HepG2 (cell line): ENCODE measurements around the gene ATP1A1. TPM values are rescaled to one million over a fixed set of nuclear protein-coding genes. Genes with fewer than 3 reads are reported as not detected.

Experiments
- ATAC-seq: fragments of 200-7000 bp; cut with Tn5 transposase; 3 replicates; pipeline ENCODE4 v1.9.1; 2020; ENCODE audit warnings: mild to moderate bottlenecking, moderate library complexity
- BruUV-seq: library from RNA; stranded (reverse); fragments of 400-500 nt; replicated peaks from 2 replicates; lab custom pipeline; 2021; lab: Mats Ljungman, UMichigan
- CTCF ChIA-PET: fragments of 300-600 bp; formaldehyde crosslinking; extraction: SDS; loops from one replicate; lab custom pipeline; 2021; ENCODE audit warnings: low total read pairs, inconsistent platforms, low intra/inter-chr PET ratio; lab: Yijun Ruan, JAX
- POLR2A ChIA-PET: fragments of 350-600 bp; sonication (Branson Sonifier 250); formaldehyde crosslinking; loops from one replicate; lab custom pipeline; 2020; ENCODE audit warnings: antibody characterized with exemption, inconsistent platforms; lab: Yijun Ruan, JAX
- DNase-seq: peaks from one replicate; pipeline ENCODE4 v3.0.0-alpha.2; 2015; ENCODE audit warnings: low spot score
- FAIRE-seq: peaks from 3 replicates; lab custom pipeline; 2011; peaks lifted over from hg19 to GRCh38; lab: Jason Lieb, UNC
- H2AFZ ChIP-seq: one replicate; pipeline ENCODE4 v1.6.1; 2011; ENCODE audit warnings: low read length, inconsistent platforms
- H3K27ac ChIP-seq: fragments of 300-600 bp; 3 replicates; pipeline ENCODE4 v1.8.0; 2011; ENCODE audit warnings: mixed run types, mild to moderate bottlenecking, mixed read lengths, low read length, inconsistent platforms; ENCODE audit not compliant: insufficient read depth; ENCODE audit errors: extremely low read length
- H3K27me3 ChIP-seq, 2 experiments: fragments of 200-600 bp in 1 of 2; 2 replicates in 1 of 2; 3 replicates in 1 of 2; pipeline versions ENCODE4 v1.6.0 to v1.8.0; 2011; ENCODE audit warnings: low read length in 2 of 2, mild to moderate bottlenecking in 2 of 2, moderate library complexity in 2 of 2, inconsistent platforms in 1 of 2; ENCODE audit not compliant: insufficient read depth in 2 of 2, control insufficient read depth in 1 of 2
- H3K36me3 ChIP-seq, 2 experiments: fragments of 200-600 bp in 1 of 2; replicated peaks in 1 of 2; 2 replicates in 1 of 2; 3 replicates in 1 of 2; pipeline versions ENCODE4 v1.5.1 to v1.8.0; 2011; ENCODE audit warnings: low read length in 2 of 2, inconsistent platforms in 1 of 2; ENCODE audit not compliant: insufficient read depth in 2 of 2, control insufficient read depth in 1 of 2
- H3K4me1 ChIP-seq: 2 replicates; pipeline ENCODE4 v1.5.1; 2012; ENCODE audit warnings: low read length, inconsistent platforms; ENCODE audit not compliant: insufficient read depth
- H3K4me2 ChIP-seq: 2 replicates; pipeline ENCODE4 v1.6.0; 2011; ENCODE audit warnings: low read depth, low read length, inconsistent platforms
- H3K4me3 ChIP-seq, 3 experiments: fragments of 200-600 bp in 1 of 3; sonication (generic), shearing (Covaris generic) in 1 of 3; replicated peaks in 1 of 3; 2 replicates each; pipeline ENCODE4 v1.5.1; 2011 to 2016; ENCODE audit warnings: low read length in 3 of 3, inconsistent platforms in 2 of 3, low read depth in 2 of 3, mild to moderate bottlenecking in 2 of 3, control low read depth in 1 of 3, mixed read lengths in 1 of 3; ENCODE audit not compliant: insufficient read depth in 1 of 3
- H3K79me2 ChIP-seq: one replicate; pipeline ENCODE4 v1.6.1; 2011; ENCODE audit warnings: low read length, inconsistent platforms; ENCODE audit not compliant: insufficient read depth
- H3K9ac ChIP-seq: 2 replicates; pipeline ENCODE4 v1.6.0; 2011; ENCODE audit warnings: mild to moderate bottlenecking, low read depth, low read length, inconsistent platforms; ENCODE audit not compliant: insufficient read depth
- H3K9me3 ChIP-seq: 2 replicates; pipeline ENCODE4 v1.5.1; 2012; ENCODE audit warnings: mild to moderate bottlenecking, low read length
- H4K20me1 ChIP-seq: 2 replicates; pipeline ENCODE4 v1.6.0; 2011; ENCODE audit warnings: inconsistent platforms, mild to moderate bottlenecking, low read length, moderate library complexity; ENCODE audit not compliant: insufficient read depth
- ATRX ChIP-seq: sonication (generic); formaldehyde crosslinking; IDR thresholded peaks from 2 replicates; pipeline ENCODE4 v1.4.0; 2020; ENCODE audit warnings: missing genetic modification reagents, borderline replicate concordance
- CHD4 ChIP-seq: fragments of 200-600 bp; sonication (generic); IDR thresholded peaks from 2 replicates; pipeline ENCODE4 v1.7.0; 2017; ENCODE audit warnings: mild to moderate bottlenecking, low read length, borderline replicate concordance
- FOXO1 ChIP-seq: sonication (generic); formaldehyde crosslinking; IDR thresholded peaks from 2 replicates; pipeline ENCODE4 v1.4.0; 2020; ENCODE audit warnings: missing genetic modification reagents
- HNF4A ChIP-seq: sonication (generic); formaldehyde crosslinking; IDR thresholded peaks from 2 replicates; pipeline ENCODE4 v1.4.0; 2020; ENCODE audit warnings: missing genetic modification reagents
- MIER2 ChIP-seq: IDR thresholded peaks from 2 replicates; pipeline ENCODE4 v1.6.1; 2016; ENCODE audit warnings: missing biosample characterization, missing genetic modification reagents
- PHF21A ChIP-seq: sonication (generic); formaldehyde crosslinking; IDR thresholded peaks from 2 replicates; pipeline ENCODE4 v1.5.0; 2020; ENCODE audit warnings: mild to moderate bottlenecking, missing genetic modification reagents
- POGZ ChIP-seq: sonication (generic); formaldehyde crosslinking; IDR thresholded peaks from 2 replicates; pipeline ENCODE4 v1.4.0; 2020; ENCODE audit warnings: mild to moderate bottlenecking, missing genetic modification reagents
- SALL1 ChIP-seq: sonication (generic); formaldehyde crosslinking; IDR thresholded peaks from 2 replicates; pipeline ENCODE4 v1.8.0; 2022; ENCODE audit warnings: mild to moderate bottlenecking, missing genetic modification reagents
- ZNF263 ChIP-seq: sonication (generic); formaldehyde crosslinking; IDR thresholded peaks from 2 replicates; pipeline ENCODE4 v1.4.0; 2020; ENCODE audit warnings: missing genetic modification reagents
- ZNF614 ChIP-seq: IDR thresholded peaks from 2 replicates; pipeline ENCODE4 v1.6.1; 2018; ENCODE audit warnings: missing biosample characterization, missing genetic modification reagents, inconsistent platforms, borderline replicate concordance
- ZNF629 ChIP-seq: sonication (generic); formaldehyde crosslinking; conservative IDR thresholded peaks from 2 replicates; pipeline ENCODE4 v1.5.0; 2020; ENCODE audit warnings: missing genetic modification reagents
- WGBS: methylation state at CpG from one replicate; pipeline ENCODE4 v1.1.6; 2017; ENCODE audit warnings: low lambda C conversion rate; 5-methylcytosine and 5-hydroxymethylcytosine counted together
- in situ Hi-C: cut with HindIII; loops from 2 replicates; pipeline ENCODE4 v1.10.0; 2017; ENCODE audit warnings: low pct_unique_long_range_greater_than_20kb; ENCODE audit not compliant: extremely low pct_ligation_motif_present
- intact Hi-C: fragments of 100-400 bp; cut with micrococcal nuclease; formaldehyde crosslinking; loops from one replicate; pipeline ENCODE4 v1.10.0; 2022; ENCODE audit not compliant: unreplicated experiment
- polyA plus RNA-seq, 8 experiments: library from polyadenylated mRNA; depleted of rRNA in 3 of 8; stranded (reverse) in 7 of 8; unstranded in 1 of 8; fragments of >200 nt; fragmentation: Illumina TruSeq in 4 of 8; extraction: Trizol in 4 of 8; gene quantifications; 2 replicates each; pipeline versions ENCODE4 v1.2.1 to v1.2.3, GENCODE V29; 2011 to 2016; ENCODE audit warnings: low read depth in 4 of 8, missing spikeins in 1 of 8, mixed read lengths in 1 of 8; ENCODE audit not compliant: insufficient read depth in 1 of 8
- total RNA-seq, 5 experiments: library from RNA; depleted of rRNA; stranded (reverse); fragments of >200 nt; fragmentation: Illumina TruSeq; extraction: Trizol; gene quantifications; 2 replicates each; pipeline ENCODE4 v1.2.3, GENCODE V29; 2016; ENCODE audit warnings: low read depth in 1 of 5
- TF ChIP-seq, protein P1 (sequence below): sonication (generic); formaldehyde crosslinking; IDR thresholded peaks from 2 replicates; pipeline ENCODE4 v1.4.0; 2020; ENCODE audit warnings: mild to moderate bottlenecking, low read depth, missing genetic modification reagents
- TF ChIP-seq, protein P2 (sequence below): sonication (generic); formaldehyde crosslinking; IDR thresholded peaks from 2 replicates; pipeline ENCODE4 v1.4.0; 2020; ENCODE audit warnings: missing genetic modification reagents, borderline replicate concordance

The ATP1A1 gene
- total and polyA plus RNA-seq, 2 of the 13 experiments (the other 11 are each of a cell fraction or from before 2014, with no cell fraction given) = 280 to 705 TPM

DNA sequence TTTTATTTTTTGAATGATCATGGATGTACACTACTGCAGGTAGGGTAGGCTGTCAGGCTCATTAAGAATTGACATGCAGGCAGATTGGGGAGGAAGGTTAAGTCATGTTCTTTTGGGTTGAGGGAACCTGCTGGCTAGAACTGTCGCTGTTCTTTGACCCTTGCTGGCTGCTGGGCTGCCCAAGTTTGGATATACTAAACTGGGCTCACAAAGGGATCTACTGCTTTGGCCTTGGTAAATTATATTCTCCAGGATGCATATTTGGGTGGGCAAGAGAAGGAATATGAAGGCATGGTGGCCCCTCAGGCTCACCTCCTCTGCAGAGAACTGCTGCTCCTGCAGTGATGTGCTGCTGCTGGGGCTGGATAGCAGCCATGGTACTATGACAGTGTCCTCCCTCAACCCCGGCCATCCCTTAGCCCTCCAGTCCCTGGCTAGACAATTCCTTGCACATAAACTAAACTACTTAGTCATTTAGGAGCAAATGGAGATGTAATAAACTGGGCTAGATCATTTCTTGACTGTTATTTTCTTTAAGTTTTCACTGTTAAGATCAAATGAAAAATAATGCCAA lies 6.1 kb downstream of the ATP1A1 start:
- DNase-seq = no peak
- Histone ChIP-seq H3K27ac (peak overlapping the region; percentile 3), H3K9me3 (no peaks in the 10 kb centered on the region), H3K79me2 (peaks cover 99% of the 10 kb centered on the region), H4K20me1 (peaks cover 84% of the 10 kb centered on the region), H3K4me2 (peak overlapping the region; percentile 94), H2AFZ (no peak overlapping the region), H3K36me3 (peaks cover 3 to 12% of the 10 kb centered on the region in 2 experiments), H3K4me1 (peaks cover 87% of the 10 kb centered on the region), H3K27me3 (peaks cover 0 to 3% of the 10 kb centered on the region in 2 experiments; a peak in 1 of 5 replicates), H3K9ac (no peak overlapping the region), H3K4me3 (peak overlapping the region in 1 of 3 experiments; percentile 19; a peak in 1 of 6 replicates)
- POLR2A ChIA-PET = no interaction called here
- intact Hi-C loops = loop anchor here (5.0 kb wide), 2 partner anchors 38 to 227 kb away; no protein-coding TSS in a partner anchor
- in situ Hi-C loops = no loop called here
- TF ChIP-seq ZNF614 (no peak), ATRX (CRISPR knock-in tag) (no peak), SALL1 (CRISPR knock-in tag) (0 out of 2 replicates have a peak, but pooled peaks have one; percentile 15), ZNF263 (CRISPR knock-in tag) (no peak), PHF21A (0 out of 2 replicates have a peak, but pooled peaks have one; percentile 13)
- FAIRE-seq = no peak
- 86% methylated on average over 2 of the region's 2 CpGs for WGBS
- no peak for ATAC-seq
- BruUV-seq = no TSS peak
- CTCF ChIA-PET = no interaction called here

DNA sequence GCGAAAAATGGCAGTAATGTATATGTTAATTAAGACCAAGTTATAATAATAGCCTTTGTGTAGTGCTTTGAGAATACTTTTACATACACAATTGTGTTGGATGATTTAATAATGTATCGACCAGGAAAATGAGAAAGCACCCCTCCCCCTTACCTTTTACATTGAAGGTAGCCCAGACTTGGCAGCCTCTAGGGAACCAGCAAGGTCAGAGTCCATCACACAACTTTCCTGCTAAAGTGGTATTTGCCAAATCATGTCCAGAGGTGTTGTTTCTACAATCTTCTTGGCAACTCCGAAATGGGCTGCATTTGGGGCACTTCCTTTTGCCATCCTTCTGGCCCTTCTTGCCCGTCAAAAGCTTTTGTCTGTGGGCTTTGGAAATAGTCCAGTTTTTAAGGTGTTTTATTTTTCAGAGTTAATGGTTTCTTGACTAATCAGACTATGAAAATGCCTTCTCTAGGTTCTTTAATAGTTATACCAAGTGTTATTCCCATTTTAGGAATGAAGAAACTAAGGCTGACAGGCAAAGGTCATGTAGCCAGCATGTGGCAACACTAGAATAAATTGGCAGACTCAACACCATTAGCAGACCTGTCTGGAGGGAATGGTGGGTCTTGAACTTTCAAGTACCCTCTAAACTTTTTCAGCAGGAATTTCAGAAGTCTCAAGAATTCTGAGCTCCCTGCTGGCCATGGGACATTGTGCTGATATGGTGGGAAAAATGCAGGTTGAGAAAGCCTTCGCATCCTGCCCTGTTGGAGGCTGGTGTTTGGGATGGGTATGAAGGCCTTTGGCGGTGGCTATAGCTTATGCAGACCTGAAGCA lies 6.8 kb downstream of the ATP1A1 start:
- in situ Hi-C loops = loop anchor here (5.0 kb wide), 1 partner anchor 233 kb away; no protein-coding TSS in a partner anchor
- no peak for FAIRE-seq
- Histone ChIP-seq H3K79me2 (peaks cover 98% of the 10 kb centered on the region), H3K4me2 (peak overlapping the region; percentile 94), H3K4me3 (0 out of 6 replicates have a peak overlapping the region, but pooled peaks of 1 of the 3 experiments have one; percentile 14), H3K4me1 (peaks cover 81% of the 10 kb centered on the region), H3K9ac (no peak overlapping the region), H3K27ac (no peak overlapping the region), H3K36me3 (peaks cover 3 to 20% of the 10 kb centered on the region in 2 experiments), H3K27me3 (no peaks in the 10 kb centered on the region), H3K9me3 (no peaks in the 10 kb centered on the region), H4K20me1 (peaks cover 80% of the 10 kb centered on the region), H2AFZ (no peak overlapping the region)
- WGBS = 84% methylated on average over 6 of the region's 6 CpGs
- ChIA-PET POLR2A (interaction anchor here (0.6 to 1.7 kb wide), 3 partner anchors 32 to 96 kb away, joined by 3 to 4 read pairs (median 3); no protein-coding TSS in a partner anchor), CTCF (no interaction called here)
- intact Hi-C loops = loop anchor here (5.0 kb wide), 2 partner anchors 37 to 228 kb away; no protein-coding TSS in a partner anchor
- BruUV-seq = no TSS peak
- peak; percentile 27 for DNase-seq
- ATAC-seq = no peak
- TF ChIP-seq ZNF629 (CRISPR knock-in tag) (peak; percentile 63), MIER2 (no peak), CHD4 (0 out of 2 replicates have a peak, but pooled peaks have one; percentile 51), FOXO1 (CRISPR knock-in tag) (no peak), POGZ (CRISPR knock-in tag) (0 out of 2 replicates have a peak, but pooled peaks have one; percentile 15), HNF4A (CRISPR knock-in tag) (peak; percentile 41)
- TF ChIP-seq, protein P1, sequence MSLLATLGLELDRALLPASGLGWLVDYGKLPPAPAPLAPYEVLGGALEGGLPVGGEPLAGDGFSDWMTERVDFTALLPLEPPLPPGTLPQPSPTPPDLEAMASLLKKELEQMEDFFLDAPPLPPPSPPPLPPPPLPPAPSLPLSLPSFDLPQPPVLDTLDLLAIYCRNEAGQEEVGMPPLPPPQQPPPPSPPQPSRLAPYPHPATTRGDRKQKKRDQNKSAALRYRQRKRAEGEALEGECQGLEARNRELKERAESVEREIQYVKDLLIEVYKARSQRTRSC (CRISPR knock-in tag) = no peak
- TF ChIP-seq, protein P2, sequence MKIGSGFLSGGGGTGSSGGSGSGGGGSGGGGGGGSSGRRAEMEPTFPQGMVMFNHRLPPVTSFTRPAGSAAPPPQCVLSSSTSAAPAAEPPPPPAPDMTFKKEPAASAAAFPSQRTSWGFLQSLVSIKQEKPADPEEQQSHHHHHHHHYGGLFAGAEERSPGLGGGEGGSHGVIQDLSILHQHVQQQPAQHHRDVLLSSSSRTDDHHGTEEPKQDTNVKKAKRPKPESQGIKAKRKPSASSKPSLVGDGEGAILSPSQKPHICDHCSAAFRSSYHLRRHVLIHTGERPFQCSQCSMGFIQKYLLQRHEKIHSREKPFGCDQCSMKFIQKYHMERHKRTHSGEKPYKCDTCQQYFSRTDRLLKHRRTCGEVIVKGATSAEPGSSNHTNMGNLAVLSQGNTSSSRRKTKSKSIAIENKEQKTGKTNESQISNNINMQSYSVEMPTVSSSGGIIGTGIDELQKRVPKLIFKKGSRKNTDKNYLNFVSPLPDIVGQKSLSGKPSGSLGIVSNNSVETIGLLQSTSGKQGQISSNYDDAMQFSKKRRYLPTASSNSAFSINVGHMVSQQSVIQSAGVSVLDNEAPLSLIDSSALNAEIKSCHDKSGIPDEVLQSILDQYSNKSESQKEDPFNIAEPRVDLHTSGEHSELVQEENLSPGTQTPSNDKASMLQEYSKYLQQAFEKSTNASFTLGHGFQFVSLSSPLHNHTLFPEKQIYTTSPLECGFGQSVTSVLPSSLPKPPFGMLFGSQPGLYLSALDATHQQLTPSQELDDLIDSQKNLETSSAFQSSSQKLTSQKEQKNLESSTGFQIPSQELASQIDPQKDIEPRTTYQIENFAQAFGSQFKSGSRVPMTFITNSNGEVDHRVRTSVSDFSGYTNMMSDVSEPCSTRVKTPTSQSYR (CRISPR knock-in tag) = peak; percentile 70; the same call in 1 of the 2 replicates
